CD14-positive monocyte (primary cell): ENCODE data around the gene DLEU7. TPM values are rescaled to one million over a fixed set of nuclear protein-coding genes. Genes with fewer than 3 reads are reported as not detected.

Experiments used
- DNase-seq, 3 donors: peaks; one replicate each; pipeline ENCODE4 v3.0.0-alpha.2; 2011 to 2022
- H2AFZ ChIP-seq: 2 replicates; pipeline ENCODE4 v1.6.0; 2012; ENCODE audit warnings: mild to moderate bottlenecking, low read depth, low read length, inconsistent platforms; ENCODE audit not compliant: insufficient read depth, poor library complexity, severe bottlenecking
- H3K27ac ChIP-seq, 2 donors: 1 replicate in 1 of 2; 2 replicates in 1 of 2; pipeline ENCODE4 v1.5.1; 2012 to 2013; ENCODE audit warnings: low read length in 2 of 2, control low read depth in 1 of 2, inconsistent platforms in 1 of 2, low read depth in 1 of 2, mild to moderate bottlenecking in 1 of 2
- H3K27me3 ChIP-seq, 2 donors: one replicate each; pipeline versions ENCODE4 v1.6.0 to v1.6.1; 2011 to 2013; ENCODE audit warnings: low read length in 2 of 2; ENCODE audit not compliant: control insufficient read depth in 2 of 2, insufficient read depth in 2 of 2
- H3K36me3 ChIP-seq, 2 donors: replicated peaks in 1 of 2; 1 replicate in 1 of 2; 2 replicates in 1 of 2; pipeline versions ENCODE4 v1.5.1 to v1.6.1; 2012 to 2013; ENCODE audit warnings: low read length in 2 of 2, control low read depth in 1 of 2, inconsistent platforms in 1 of 2, mild to moderate bottlenecking in 1 of 2; ENCODE audit not compliant: insufficient read depth in 2 of 2, control insufficient read depth in 1 of 2
- H3K4me1 ChIP-seq, 2 donors: 1 replicate in 1 of 2; 2 replicates in 1 of 2; pipeline versions ENCODE4 v1.5.1 to v1.6.1; 2012 to 2013; ENCODE audit warnings: low read length in 2 of 2, control low read depth in 1 of 2, inconsistent platforms in 1 of 2, mild to moderate bottlenecking in 1 of 2, moderate library complexity in 1 of 2; ENCODE audit not compliant: insufficient read depth in 2 of 2, control insufficient read depth in 1 of 2
- H3K4me2 ChIP-seq: replicated peaks from 2 replicates; pipeline ENCODE3; 2012; ENCODE audit warnings: low read length, moderate library complexity, mild to moderate bottlenecking; ENCODE audit not compliant: poor library complexity, severe bottlenecking; ENCODE audit errors: extremely low read depth
- H3K4me3 ChIP-seq, 3 experiments: fragments of 200-600 bp in 1 of 3; sonication (generic) in 1 of 3; replicated peaks in 1 of 3; 1 replicate in 2 of 3; 2 replicates in 1 of 3; pipeline ENCODE4 v1.5.1; 2011 to 2013; ENCODE audit warnings: low read length in 3 of 3, mild to moderate bottlenecking in 3 of 3, control low read depth in 2 of 3, low read depth in 2 of 3, inconsistent platforms in 1 of 3, moderate library complexity in 1 of 3
- H3K79me2 ChIP-seq: 2 replicates; pipeline ENCODE4 v1.6.0; 2012; ENCODE audit warnings: mild to moderate bottlenecking, control low read depth, inconsistent platforms, low read length, moderate library complexity; ENCODE audit not compliant: insufficient read depth
- H3K9ac ChIP-seq: 2 replicates; pipeline ENCODE4 v1.6.0; 2017; ENCODE audit warnings: low read length, mild to moderate bottlenecking; ENCODE audit not compliant: insufficient read depth, poor library complexity, severe bottlenecking
- H3K9me3 ChIP-seq, 2 donors: replicated peaks in 1 of 2; 1 replicate in 1 of 2; 2 replicates in 1 of 2; pipeline versions ENCODE4 v1.5.1 to v1.6.1; 2012 to 2013; ENCODE audit warnings: low read length in 2 of 2, control low read depth in 1 of 2; ENCODE audit not compliant: control insufficient read depth in 1 of 2, insufficient read depth in 1 of 2
- H4K20me1 ChIP-seq: 2 replicates; pipeline ENCODE4 v1.6.0; 2012; ENCODE audit warnings: mild to moderate bottlenecking, low read length, control low read depth, moderate library complexity; ENCODE audit not compliant: insufficient read depth
- H3K27ac Mint-ChIP-seq, 7 donors: one replicate each; pipeline ENCODE4 v1.8.0; 2020; ENCODE audit warnings: mild to moderate bottlenecking in 7 of 7, mixed read lengths in 7 of 7, moderate library complexity in 6 of 7, inconsistent platforms in 2 of 7
- H3K27me3 Mint-ChIP-seq, 3 donors: one replicate each; pipeline ENCODE4 v1.8.0; 2021 to 2022; ENCODE audit warnings: low read depth in 3 of 3, mild to moderate bottlenecking in 3 of 3, mixed read lengths in 3 of 3, moderate library complexity in 3 of 3, inconsistent platforms in 1 of 3
- H3K36me3 Mint-ChIP-seq, 2 donors: one replicate each; pipeline ENCODE4 v1.8.0; 2020; ENCODE audit warnings: mixed read lengths in 2 of 2, inconsistent platforms in 1 of 2, mild to moderate bottlenecking in 1 of 2
- H3K4me1 Mint-ChIP-seq: one replicate; pipeline ENCODE4 v1.8.0; 2020; ENCODE audit warnings: mild to moderate bottlenecking, mixed read lengths
- H3K4me3 Mint-ChIP-seq, 2 donors: one replicate each; pipeline ENCODE4 v1.8.0; 2020; ENCODE audit warnings: mild to moderate bottlenecking in 2 of 2, mixed read lengths in 2 of 2, moderate library complexity in 1 of 2
- H3K9me3 Mint-ChIP-seq, 7 donors: one replicate each; pipeline ENCODE4 v1.8.0; 2020 to 2022; ENCODE audit warnings: mixed read lengths in 7 of 7, mild to moderate bottlenecking in 6 of 7, moderate library complexity in 6 of 7, inconsistent platforms in 2 of 7
- WGBS: methylation state at CpG from one replicate; pipeline ENCODE4 v1.1.5; 2013; ENCODE audit warnings: missing lambda C conversion rate; ENCODE audit not compliant: insufficient coverage; 5-methylcytosine and 5-hydroxymethylcytosine counted together
- intact Hi-C, 2 donors: fragments of 100-400 bp; cut with micrococcal nuclease; formaldehyde crosslinking; loops; one replicate each; pipeline versions ENCODE4 v1.15.0 to v1.15.1; 2023
- polyA plus RNA-seq, 3 donors: library from polyadenylated mRNA; depleted of rRNA in 1 of 3; unstranded in 2 of 3; stranded (reverse) in 1 of 3; fragments of 300-500 nt in 2 of 3; fragments of >200 nt in 1 of 3; fragmentation: Illumina TruSeq in 2 of 3; gene quantifications; 1 replicate in 2 of 3; 2 replicates in 1 of 3; pipeline ENCODE4 v1.2.3, GENCODE V29; 2012 to 2021
- TF ChIP-seq, protein P1 (sequence below): fragments of 200-600 bp; IDR thresholded peaks from one replicate; pipeline ENCODE4 v1.8.0; 2022; ENCODE audit warnings: antibody characterized with exemption, mild to moderate bottlenecking

The DLEU7 gene
- polyA plus RNA-seq, 3 donors, result 1.4 to 16.1 (median 13.0) TPM

DNA sequence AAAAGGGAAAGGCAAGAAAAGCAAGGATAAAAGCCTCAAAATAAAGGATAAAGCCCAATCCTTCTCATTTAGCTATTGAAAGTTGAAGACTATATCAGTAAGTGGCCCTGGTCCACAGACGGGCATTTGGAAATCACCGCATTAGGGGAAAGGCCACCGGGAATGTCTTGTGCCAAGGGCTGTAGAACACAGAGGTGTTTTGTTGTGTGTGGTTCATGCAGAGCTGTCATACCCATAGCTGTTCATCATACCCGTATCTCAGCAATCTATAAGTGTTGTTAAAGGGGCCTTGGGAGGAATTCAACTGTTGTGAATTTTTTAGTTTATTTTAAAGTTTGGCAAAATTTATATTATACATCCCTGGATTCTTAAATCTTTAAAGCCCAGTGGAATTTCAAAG is 33.0 kb downstream of the DLEU7 start:
- H3K79me2 ChIP-seq, result no peaks in the 10 kb centered on the region
- peaks cover 30 to 42% of the 10 kb centered on the region in 2 donors for H3K4me1 ChIP-seq
- Mint-ChIP-seq H3K4me3 (no peak overlapping the region), H3K4me1 (peaks cover 38% of the 10 kb centered on the region), H3K27ac (peak overlapping the region in 4 of 7 donors; percentile 39 to 85 (median 77)), H3K36me3 (peaks cover 3% of the 10 kb centered on the region in 2 donors), H3K27me3 (peaks cover 0 to 1% (median 0%) of the 10 kb centered on the region in 3 donors), H3K9me3 (peaks cover 2 to 7% (median 5%) of the 10 kb centered on the region in 7 donors)
- no peaks in the 10 kb centered on the region for H3K27me3 ChIP-seq
- intact Hi-C loops, result loop anchor here in 1 of 2 donors (10.0 kb wide), 1 partner anchor 816 kb away; the partner anchor contains the start of gene TRIM13
- peak overlapping the region; percentile 16 to 64 for H3K27ac ChIP-seq
- no peaks in the 10 kb centered on the region for H3K36me3 ChIP-seq
- peak overlapping the region in 1 of 3 experiments; percentile 35 for H3K4me3 ChIP-seq
- no peak for DNase-seq
- peaks cover 4 to 6% of the 10 kb centered on the region in 2 donors for H3K9me3 ChIP-seq
- H2AFZ ChIP-seq, result no peak overlapping the region
- TF ChIP-seq, protein P1, sequence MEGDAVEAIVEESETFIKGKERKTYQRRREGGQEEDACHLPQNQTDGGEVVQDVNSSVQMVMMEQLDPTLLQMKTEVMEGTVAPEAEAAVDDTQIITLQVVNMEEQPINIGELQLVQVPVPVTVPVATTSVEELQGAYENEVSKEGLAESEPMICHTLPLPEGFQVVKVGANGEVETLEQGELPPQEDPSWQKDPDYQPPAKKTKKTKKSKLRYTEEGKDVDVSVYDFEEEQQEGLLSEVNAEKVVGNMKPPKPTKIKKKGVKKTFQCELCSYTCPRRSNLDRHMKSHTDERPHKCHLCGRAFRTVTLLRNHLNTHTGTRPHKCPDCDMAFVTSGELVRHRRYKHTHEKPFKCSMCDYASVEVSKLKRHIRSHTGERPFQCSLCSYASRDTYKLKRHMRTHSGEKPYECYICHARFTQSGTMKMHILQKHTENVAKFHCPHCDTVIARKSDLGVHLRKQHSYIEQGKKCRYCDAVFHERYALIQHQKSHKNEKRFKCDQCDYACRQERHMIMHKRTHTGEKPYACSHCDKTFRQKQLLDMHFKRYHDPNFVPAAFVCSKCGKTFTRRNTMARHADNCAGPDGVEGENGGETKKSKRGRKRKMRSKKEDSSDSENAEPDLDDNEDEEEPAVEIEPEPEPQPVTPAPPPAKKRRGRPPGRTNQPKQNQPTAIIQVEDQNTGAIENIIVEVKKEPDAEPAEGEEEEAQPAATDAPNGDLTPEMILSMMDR, result no peak
- H3K9ac ChIP-seq, result no peak overlapping the region
- H4K20me1 ChIP-seq, result no peaks in the 10 kb centered on the region
- peak overlapping the region; percentile 50 for H3K4me2 ChIP-seq
- no CpG with 5 or more reads among the region's 4 CpGs for WGBS

DNA sequence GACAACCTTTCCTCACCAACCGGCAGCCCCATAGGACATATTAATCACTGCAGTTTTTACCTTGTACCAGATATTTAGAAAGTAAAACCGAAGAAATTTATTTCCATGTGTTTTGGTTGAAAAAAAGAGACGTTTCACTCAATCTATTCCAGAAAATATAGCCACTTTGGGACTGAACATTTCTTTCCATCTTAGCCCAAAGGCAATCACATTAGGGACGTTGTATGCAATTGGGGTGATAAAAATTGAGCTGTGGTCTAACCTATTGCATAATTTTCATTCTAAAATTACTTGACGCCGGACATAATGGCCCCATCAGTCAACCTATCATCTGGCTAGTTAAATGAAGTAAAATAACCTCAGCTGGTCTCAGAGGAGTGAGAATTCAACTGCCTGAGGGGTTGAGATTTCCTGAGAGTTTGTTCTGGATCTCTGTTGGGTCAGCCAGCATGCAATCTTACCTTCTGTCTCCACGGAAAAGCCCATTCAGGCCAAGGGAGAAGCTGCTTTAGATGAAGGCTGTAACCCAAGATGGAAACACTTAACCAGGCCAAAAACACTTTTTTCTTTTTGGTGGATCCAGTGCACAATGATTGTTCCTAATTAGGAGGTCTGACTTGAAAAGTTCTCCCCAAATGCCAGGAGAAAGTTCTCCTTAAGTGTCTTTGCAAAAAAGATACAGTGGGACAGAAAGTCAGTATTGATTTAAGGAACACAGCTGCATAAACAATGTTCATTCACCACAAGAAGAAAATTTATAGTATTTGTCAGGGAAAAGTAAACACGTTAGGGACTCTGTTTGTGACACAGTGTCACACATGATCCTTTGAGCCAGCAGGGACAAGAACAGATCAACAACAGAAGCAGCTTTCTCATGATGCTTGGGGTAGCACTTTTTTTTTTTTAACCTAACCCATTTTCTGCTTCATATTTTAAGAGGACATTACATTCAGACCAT is 34.1 kb downstream of the DLEU7 start:
- no peak overlapping the region for H3K4me3 Mint-ChIP-seq
- WGBS, result 0% methylated on average over 1 of the region's 8 CpGs
- H3K27me3 Mint-ChIP-seq, result peaks cover 0 to 2% (median 0%) of the 10 kb centered on the region in 3 donors
- TF ChIP-seq, protein P1, result no peak
- DNase-seq, result no peak
- peaks cover 3 to 10% (median 8%) of the 10 kb centered on the region in 7 donors for H3K9me3 Mint-ChIP-seq
- Histone ChIP-seq H3K27ac (peak overlapping the region in 1 of 2 donors; percentile 64), H3K36me3 (no peaks in the 10 kb centered on the region), H3K9ac (no peak overlapping the region), H2AFZ (peak overlapping the region; percentile 71), H3K79me2 (no peaks in the 10 kb centered on the region), H3K4me3 (peak overlapping the region in 1 of 3 experiments; percentile 0), H3K4me1 (peaks cover 30 to 42% of the 10 kb centered on the region in 2 donors), H3K27me3 (no peaks in the 10 kb centered on the region), H4K20me1 (no peaks in the 10 kb centered on the region), H3K9me3 (peaks cover 8 to 12% of the 10 kb centered on the region in 2 donors), H3K4me2 (no peak overlapping the region)
- intact Hi-C loops, result loop anchor here (10.0 kb wide), 3 partner anchors 95 to 835 kb away; partner anchors contain the start of gene TRIM13 (in 1 of the 2)
- H3K27ac Mint-ChIP-seq, result peak overlapping the region in 2 of 7 donors; percentile 65 to 78
- peaks cover 38% of the 10 kb centered on the region for H3K4me1 Mint-ChIP-seq
- peaks cover 3% of the 10 kb centered on the region in 2 donors for H3K36me3 Mint-ChIP-seq
